Measurements from ENCODE around the gene TMEM169.

GRCh38 chr2:216098421-216099334 is 17.0 kb downstream of the TMEM169 start:
- no peak for TF ChIP-seq CTCF (IDR thresholded peaks at IDR 0.05)
- TF ChIP-seq EZH2 (IDR thresholded peaks at IDR 0.05; ENCODE audit: borderline replicate concordance, insufficient read depth, low read depth, low read length, poor library complexity, severe bottlenecking) = no peak
